Measurements from ENCODE around the gene PTGIR. TPM values are rescaled to one million over a fixed set of nuclear protein-coding genes. Genes with fewer than 3 reads are reported as not detected.

Gene PTGIR
- total RNA-seq, 1 experiment from 2014 or later, result not detected

GRCh38 chr19:46616631-46617322, 8.1 kb downstream of the PTGIR start:
- intact Hi-C loops (cut with micrococcal nuclease), result no loop called here
- POLR2A ChIA-PET, result interaction anchor here (0.6 to 1.4 kb wide), 8 partner anchors 14 to 234 kb away, joined by 3 to 20 read pairs (median 3); partner anchors contain the start of genes AP2S1, CALM3 and DACT3
- DNase-seq (ENCODE audit: unreplicated experiment), result peak; percentile 72
- H3K9me3 Mint-ChIP-seq (ENCODE audit: unreplicated experiment), result no peaks in the 10 kb centered on the region
- no peak overlapping the region for H3K4me3 Mint-ChIP-seq (ENCODE audit: unreplicated experiment)
- CTCF ChIA-PET, result interaction anchor here (0.6 to 7.7 kb wide), 23 partner anchors 9 to 431 kb away, joined by 3 to 101 read pairs (median 4); partner anchors contain the start of gene DACT3
- no peaks in the 10 kb centered on the region for H3K36me3 Mint-ChIP-seq (ENCODE audit: insufficient read depth, unreplicated experiment)
- no peak overlapping the region for H3K27ac Mint-ChIP-seq (ENCODE audit: low read depth, unreplicated experiment)
- peak; percentile 52 for TF ChIP-seq CTCF (IDR thresholded peaks at IDR 0.05; ENCODE audit: unreplicated experiment)
- peaks cover 7% of the 10 kb centered on the region for H3K4me1 Mint-ChIP-seq (ENCODE audit: insufficient read depth, unreplicated experiment)
- no TSS peak for BruUV-seq (replicated peaks)
- no peaks in the 10 kb centered on the region for H3K27me3 Mint-ChIP-seq (ENCODE audit: insufficient read depth, unreplicated experiment)

- no peaks in the 10 kb centered on the region for H3K27me3 Mint-ChIP-seq (ENCODE audit: insufficient read depth, unreplicated experiment)
- BruUV-seq (replicated peaks), result no TSS peak
- H3K36me3 Mint-ChIP-seq (ENCODE audit: insufficient read depth, unreplicated experiment), result peaks cover 5% of the 10 kb centered on the region
- no peak for DNase-seq (ENCODE audit: unreplicated experiment)
- intact Hi-C loops (cut with micrococcal nuclease), result no loop called here
- no peak for TF ChIP-seq CTCF (IDR thresholded peaks at IDR 0.05; ENCODE audit: unreplicated experiment)
- POLR2A ChIA-PET, result interaction anchor here (2.6 kb wide), 1 partner anchor 46 kb away, joined by 23 read pairs; the partner anchor contains the start of gene DACT3
- H3K9me3 Mint-ChIP-seq (ENCODE audit: unreplicated experiment), result no peaks in the 10 kb centered on the region
- H3K27ac Mint-ChIP-seq (ENCODE audit: low read depth, unreplicated experiment), result no peak overlapping the region
- H3K4me1 Mint-ChIP-seq (ENCODE audit: insufficient read depth, unreplicated experiment), result peaks cover 7% of the 10 kb centered on the region
- H3K4me3 Mint-ChIP-seq (ENCODE audit: unreplicated experiment), result no peak overlapping the region
- CTCF ChIA-PET, result interaction anchor here (0.5 to 7.7 kb wide), 13 partner anchors 10 to 527 kb away, joined by 3 to 101 read pairs (median 4); partner anchors contain the start of gene DACT3
Measured at GRCh38 chr19:46615966-46616365, 8.9 kb downstream of the PTGIR start.

- no peak overlapping the region for H3K27ac Mint-ChIP-seq (ENCODE audit: low read depth, unreplicated experiment)
- POLR2A ChIA-PET, result interaction anchor here (1.0 to 2.6 kb wide), 3 partner anchors 12 to 47 kb away, joined by 6 to 23 read pairs (median 10); partner anchors contain the start of genes CALM3 and DACT3
- intact Hi-C loops (cut with micrococcal nuclease), result loop anchor here (1.0 kb wide), 1 partner anchor 48 kb away; no protein-coding TSS in a partner anchor
Measured at GRCh38 chr19:46614114-46614722, 10.7 kb downstream of the PTGIR start.

More at GRCh38 chr19:46614114-46614722, 10.7 kb downstream of the PTGIR start:
- no peak overlapping the region for H3K4me3 Mint-ChIP-seq (ENCODE audit: unreplicated experiment)
- peaks cover 7% of the 10 kb centered on the region for H3K4me1 Mint-ChIP-seq (ENCODE audit: insufficient read depth, unreplicated experiment)
- peaks cover 12% of the 10 kb centered on the region for H3K36me3 Mint-ChIP-seq (ENCODE audit: insufficient read depth, unreplicated experiment)
- no peaks in the 10 kb centered on the region for H3K27me3 Mint-ChIP-seq (ENCODE audit: insufficient read depth, unreplicated experiment)
- H3K9me3 Mint-ChIP-seq (ENCODE audit: unreplicated experiment), result no peaks in the 10 kb centered on the region
- CTCF ChIA-PET, result interaction anchor here (0.6 to 7.7 kb wide), 25 partner anchors 8 to 1750 kb away, joined by 3 to 101 read pairs (median 4); partner anchors contain the start of gene DACT3
- peak; percentile 82 for TF ChIP-seq CTCF (IDR thresholded peaks at IDR 0.05; ENCODE audit: unreplicated experiment)
- no TSS peak for BruUV-seq (replicated peaks)
- peak; percentile 80 for DNase-seq (ENCODE audit: unreplicated experiment)
